NT2/D1 (cell line): ENCODE data around the gene CDC42.

Source experiments
- DNase-seq: peaks from one replicate; pipeline ENCODE4 v3.0.0-alpha.2; 2011; ENCODE audit warnings: low read depth, low spot score
- H3K27me3 ChIP-seq: 2 replicates; pipeline ENCODE4 v1.6.0; 2011; ENCODE audit warnings: mild to moderate bottlenecking; ENCODE audit not compliant: insufficient read length, insufficient read depth
- H3K36me3 ChIP-seq: 2 replicates; pipeline ENCODE4 v1.6.1; 2011; ENCODE audit warnings: mild to moderate bottlenecking, low read length, mixed read lengths; ENCODE audit not compliant: insufficient read depth, insufficient read length
- H3K4me1 ChIP-seq: 2 replicates; pipeline ENCODE4 v1.5.1; 2011; ENCODE audit not compliant: insufficient read depth, insufficient read length
- H3K4me3 ChIP-seq: 2 replicates; pipeline ENCODE4 v1.5.1; 2011; ENCODE audit warnings: low read depth; ENCODE audit not compliant: insufficient read length
- H3K9ac ChIP-seq: 2 replicates; pipeline ENCODE4 v1.6.0; 2011; ENCODE audit warnings: low read depth; ENCODE audit not compliant: insufficient read length
- H3K9me3 ChIP-seq: 2 replicates; pipeline ENCODE4 v1.5.1; 2011; ENCODE audit warnings: mild to moderate bottlenecking, low read length; ENCODE audit not compliant: insufficient read depth
- SUZ12 ChIP-seq: IDR thresholded peaks from 2 replicates; pipeline ENCODE4 v1.6.1; 2011; ENCODE audit not compliant: insufficient read length, insufficient read depth; ENCODE audit errors: extremely low read depth
- YY1 ChIP-seq: IDR thresholded peaks from 2 replicates; pipeline ENCODE4 v1.6.1; 2011; ENCODE audit not compliant: insufficient read length, insufficient read depth
- ZNF274 ChIP-seq: IDR thresholded peaks from 2 replicates; pipeline ENCODE4 v1.6.1; 2011; ENCODE audit warnings: mild to moderate bottlenecking, low read depth, low read length

CDC42 gene

GRCh38 chr1:22120469-22120790 lies 67.9 kb downstream of the CDC42 start:
- DNase-seq, result no peak
- no peak overlapping the region for H3K9ac ChIP-seq
- no peak overlapping the region for H3K4me3 ChIP-seq
- peaks cover 31% of the 10 kb centered on the region for H3K4me1 ChIP-seq
- TF ChIP-seq YY1 (no peak), SUZ12 (no peak), ZNF274 (no peak)
- H3K27me3 ChIP-seq, result no peaks in the 10 kb centered on the region
- H3K9me3 ChIP-seq, result no peaks in the 10 kb centered on the region
- peaks cover 42% of the 10 kb centered on the region for H3K36me3 ChIP-seq

GRCh38 chr1:22121421-22121911 lies 69.0 kb downstream of the CDC42 start:
- Histone ChIP-seq H3K4me1 (peaks cover 24% of the 10 kb centered on the region), H3K36me3 (peaks cover 34% of the 10 kb centered on the region), H3K4me3 (no peak overlapping the region), H3K9ac (peak overlapping the region; percentile 9), H3K27me3 (no peaks in the 10 kb centered on the region), H3K9me3 (no peaks in the 10 kb centered on the region)
- DNase-seq, result no peak
- TF ChIP-seq YY1, result no peak
- no peak for TF ChIP-seq SUZ12
- no peak for TF ChIP-seq ZNF274

GRCh38 chr1:22122273-22123070 lies 70.0 kb downstream of the CDC42 start:
- peaks cover 28% of the 10 kb centered on the region for H3K36me3 ChIP-seq
- H3K4me3 ChIP-seq, result no peak overlapping the region
- no peak for DNase-seq
- H3K9me3 ChIP-seq, result no peaks in the 10 kb centered on the region
- peaks cover 26% of the 10 kb centered on the region for H3K4me1 ChIP-seq
- H3K27me3 ChIP-seq, result no peaks in the 10 kb centered on the region
- H3K9ac ChIP-seq, result peak overlapping the region; percentile 50
- TF ChIP-seq YY1 (no peak), SUZ12 (no peak), ZNF274 (no peak)

- Histone ChIP-seq H3K9me3 (no peaks in the 10 kb centered on the region), H3K4me1 (peaks cover 26% of the 10 kb centered on the region), H3K4me3 (no peak overlapping the region), H3K27me3 (no peaks in the 10 kb centered on the region), H3K36me3 (peaks cover 23% of the 10 kb centered on the region), H3K9ac (no peak overlapping the region)
- no peak for DNase-seq
- TF ChIP-seq SUZ12, result no peak
- no peak for TF ChIP-seq ZNF274
- no peak for TF ChIP-seq YY1
These were observed 70.5 kb downstream of the CDC42 start for GRCh38 chr1:22123071-22123390.

- TF ChIP-seq YY1 (no peak), ZNF274 (no peak), SUZ12 (no peak)
- Histone ChIP-seq H3K9ac (no peak overlapping the region), H3K36me3 (peaks cover 15% of the 10 kb centered on the region), H3K4me3 (no peak overlapping the region), H3K27me3 (no peaks in the 10 kb centered on the region), H3K9me3 (no peaks in the 10 kb centered on the region), H3K4me1 (peaks cover 26% of the 10 kb centered on the region)
- no peak for DNase-seq
These were observed 71.4 kb downstream of the CDC42 start for GRCh38 chr1:22123901-22124404.

- peaks cover 26% of the 10 kb centered on the region for H3K4me1 ChIP-seq
- TF ChIP-seq SUZ12 (no peak), YY1 (no peak), ZNF274 (no peak)
- H3K36me3 ChIP-seq, result peaks cover 10% of the 10 kb centered on the region
- DNase-seq, result no peak
- H3K4me3 ChIP-seq, result no peak overlapping the region
- no peak overlapping the region for H3K9ac ChIP-seq
- no peaks in the 10 kb centered on the region for H3K9me3 ChIP-seq
- H3K27me3 ChIP-seq, result no peaks in the 10 kb centered on the region
These were observed 72.2 kb downstream of the CDC42 start for GRCh38 chr1:22124592-22125229.

GRCh38 chr1:22126531-22126930 lies 74.0 kb downstream of the CDC42 start:
- Histone ChIP-seq H3K27me3 (no peaks in the 10 kb centered on the region), H3K9me3 (no peaks in the 10 kb centered on the region), H3K9ac (no peak overlapping the region), H3K4me1 (peaks cover 13% of the 10 kb centered on the region), H3K4me3 (no peak overlapping the region), H3K36me3 (peaks cover 4% of the 10 kb centered on the region)
- TF ChIP-seq ZNF274 (no peak), SUZ12 (no peak), YY1 (no peak)
- DNase-seq, result no peak
